ENCODE data around the gene CBX4. TPM values are rescaled to one million over a fixed set of nuclear protein-coding genes. Genes with fewer than 3 reads are reported as not detected.
A peak's percentile ranks its signal among the peaks of the same experiment; 100 is the strongest.
"Not testable (repeated sequence)": the region's sequence is repeated elsewhere in the genome, so short reads cannot be mapped to it uniquely, and the experiment has no call there.

The CBX4 gene
- total RNA-seq, 1 donor from 2014 or later, result 16.9 TPM

DNA sequence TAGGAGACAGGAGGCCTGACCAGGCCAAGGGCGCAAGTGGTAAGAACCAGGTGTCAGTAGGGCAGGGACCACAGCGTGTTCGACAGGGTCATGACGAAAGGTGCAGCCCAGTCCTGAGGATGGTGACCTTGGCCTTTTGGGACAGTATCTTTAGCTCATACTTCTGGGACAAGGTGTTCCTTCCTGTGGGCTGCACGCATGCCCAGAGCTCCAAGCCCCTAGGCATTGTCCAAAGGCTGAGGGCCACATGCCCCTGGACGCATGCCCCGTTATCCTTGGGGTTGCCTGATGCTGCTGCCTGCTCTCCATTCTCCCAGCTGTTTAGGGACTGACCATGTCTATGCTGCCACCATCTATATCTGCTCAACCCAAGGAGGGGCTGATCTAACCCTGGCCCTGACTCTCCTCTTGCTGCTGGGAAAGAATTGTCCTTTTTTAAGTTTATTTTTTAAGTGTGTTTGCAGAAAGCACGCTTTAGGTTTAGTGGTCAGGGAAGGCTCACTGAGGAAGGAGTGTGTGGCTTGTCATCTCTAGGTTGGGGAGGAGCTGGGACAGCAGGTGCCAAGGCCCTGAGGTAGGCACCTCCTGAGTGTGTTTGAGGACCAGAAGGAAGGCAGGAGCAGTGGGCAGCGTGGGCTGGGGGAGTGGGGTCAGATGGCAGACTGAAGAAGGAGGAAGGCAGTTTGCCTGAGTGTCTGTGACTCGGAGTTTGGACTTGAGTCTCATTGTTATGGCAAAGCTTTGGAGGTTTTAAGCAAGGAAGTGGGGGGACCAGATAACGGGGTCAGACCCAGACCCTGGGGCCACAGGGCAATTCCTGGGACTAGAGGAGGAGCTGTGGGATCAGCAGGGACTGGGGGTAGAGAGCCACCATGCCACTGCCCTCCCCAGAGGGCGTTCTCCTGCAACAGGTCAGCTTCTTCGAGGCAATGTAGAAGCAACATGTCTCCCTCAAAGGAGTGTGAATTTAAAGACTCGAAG is 15.1 kb upstream of the CBX4 start:
- Histone ChIP-seq H3K27ac (ENCODE audit: low read depth, low read length) (no peak overlapping the region), H3K4me2 (ENCODE audit: low read length) (no peak overlapping the region), H3K9me3 (ENCODE audit: insufficient read depth, low read depth, low read length) (no peaks in the 10 kb centered on the region), H4K20me1 (ENCODE audit: insufficient read depth, low read length) (no peaks in the 10 kb centered on the region), H3K4me1 (ENCODE audit: insufficient read depth, low read length) (peaks cover 16% of the 10 kb centered on the region), H3K36me3 (ENCODE audit: insufficient read depth, low read length) (no peaks in the 10 kb centered on the region), H3K9ac (ENCODE audit: low read length) (no peak overlapping the region), H3K79me2 (ENCODE audit: insufficient read depth, low read length) (no peaks in the 10 kb centered on the region), H3K27me3 (ENCODE audit: insufficient read depth, low read length) (no peaks in the 10 kb centered on the region), H3K4me3 (ENCODE audit: insufficient read depth, low read depth, low read length) (no peak overlapping the region), H2AFZ (ENCODE audit: low read depth, low read length) (no peak overlapping the region)
- FAIRE-seq (no peak), DNase-seq (ENCODE audit: low read depth) (no peak)
- H3K36me3 Mint-ChIP-seq (ENCODE audit: low read depth, unreplicated experiment), result peaks cover 2% of the 10 kb centered on the region
- peaks cover 39% of the 10 kb centered on the region for H3K27me3 Mint-ChIP-seq (ENCODE audit: low read depth, unreplicated experiment)
- H3K9me3 Mint-ChIP-seq (ENCODE audit: unreplicated experiment), result peaks cover 2% of the 10 kb centered on the region
- H3K27ac Mint-ChIP-seq (ENCODE audit: unreplicated experiment), result peak overlapping the region; percentile 83
- H3K4me1 Mint-ChIP-seq (ENCODE audit: low read depth, unreplicated experiment), result peaks cover 9% of the 10 kb centered on the region
- no peak overlapping the region for H3K4me3 Mint-ChIP-seq (ENCODE audit: unreplicated experiment)
- no peak for TF ChIP-seq EZH2 (IDR thresholded peaks at IDR 0.05; ENCODE audit: insufficient read depth, low read length)
- TF ChIP-seq, protein P1, sequence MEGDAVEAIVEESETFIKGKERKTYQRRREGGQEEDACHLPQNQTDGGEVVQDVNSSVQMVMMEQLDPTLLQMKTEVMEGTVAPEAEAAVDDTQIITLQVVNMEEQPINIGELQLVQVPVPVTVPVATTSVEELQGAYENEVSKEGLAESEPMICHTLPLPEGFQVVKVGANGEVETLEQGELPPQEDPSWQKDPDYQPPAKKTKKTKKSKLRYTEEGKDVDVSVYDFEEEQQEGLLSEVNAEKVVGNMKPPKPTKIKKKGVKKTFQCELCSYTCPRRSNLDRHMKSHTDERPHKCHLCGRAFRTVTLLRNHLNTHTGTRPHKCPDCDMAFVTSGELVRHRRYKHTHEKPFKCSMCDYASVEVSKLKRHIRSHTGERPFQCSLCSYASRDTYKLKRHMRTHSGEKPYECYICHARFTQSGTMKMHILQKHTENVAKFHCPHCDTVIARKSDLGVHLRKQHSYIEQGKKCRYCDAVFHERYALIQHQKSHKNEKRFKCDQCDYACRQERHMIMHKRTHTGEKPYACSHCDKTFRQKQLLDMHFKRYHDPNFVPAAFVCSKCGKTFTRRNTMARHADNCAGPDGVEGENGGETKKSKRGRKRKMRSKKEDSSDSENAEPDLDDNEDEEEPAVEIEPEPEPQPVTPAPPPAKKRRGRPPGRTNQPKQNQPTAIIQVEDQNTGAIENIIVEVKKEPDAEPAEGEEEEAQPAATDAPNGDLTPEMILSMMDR (IDR thresholded peaks at IDR 0.05; ENCODE audit: insufficient read depth, low read depth, low read length), result no peak

DNA sequence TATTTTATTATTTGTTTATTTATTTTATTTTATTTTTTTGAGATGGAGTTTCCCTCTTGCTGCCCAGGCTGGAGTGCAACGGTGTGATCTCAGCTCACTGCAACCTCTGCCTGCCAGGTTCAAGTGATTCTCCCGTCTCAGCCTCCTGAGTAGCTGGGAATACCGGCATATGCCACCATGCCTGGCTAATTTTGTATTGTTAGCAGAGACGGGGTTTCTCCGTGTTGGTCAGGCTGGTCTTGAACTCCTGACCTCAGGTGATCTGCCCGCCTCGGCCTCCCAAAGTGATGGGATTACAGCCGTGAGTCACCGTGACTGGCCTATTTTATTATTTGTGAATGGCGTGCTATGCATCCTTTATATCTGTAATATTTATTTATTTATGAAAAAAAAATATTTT is 13.9 kb upstream of the CBX4 start:
- H3K4me3 Mint-ChIP-seq (ENCODE audit: unreplicated experiment); FAIRE-seq; H3K9ac ChIP-seq (ENCODE audit: low read length); H3K36me3 ChIP-seq (ENCODE audit: insufficient read depth, low read length); DNase-seq (ENCODE audit: low read depth); H4K20me1 ChIP-seq (ENCODE audit: insufficient read depth, low read length); H3K36me3 Mint-ChIP-seq (ENCODE audit: low read depth, unreplicated experiment); H3K79me2 ChIP-seq (ENCODE audit: insufficient read depth, low read length); H3K27me3 ChIP-seq (ENCODE audit: insufficient read depth, low read length); H3K9me3 Mint-ChIP-seq (ENCODE audit: unreplicated experiment); H3K27ac ChIP-seq (ENCODE audit: low read depth, low read length); H3K9me3 ChIP-seq (ENCODE audit: insufficient read depth, low read depth, low read length); H3K4me3 ChIP-seq (ENCODE audit: insufficient read depth, low read depth, low read length); H3K27ac Mint-ChIP-seq (ENCODE audit: unreplicated experiment); H3K4me1 Mint-ChIP-seq (ENCODE audit: low read depth, unreplicated experiment): not testable (repeated sequence)
- Histone ChIP-seq H3K4me1 (ENCODE audit: insufficient read depth, low read length) (peaks cover 16% of the 10 kb centered on the region), H2AFZ (ENCODE audit: low read depth, low read length) (peak overlapping the region; percentile 57), H3K4me2 (ENCODE audit: low read length) (peak overlapping the region; percentile 69)
- H3K27me3 Mint-ChIP-seq (ENCODE audit: low read depth, unreplicated experiment), result peaks cover 43% of the 10 kb centered on the region

DNA sequence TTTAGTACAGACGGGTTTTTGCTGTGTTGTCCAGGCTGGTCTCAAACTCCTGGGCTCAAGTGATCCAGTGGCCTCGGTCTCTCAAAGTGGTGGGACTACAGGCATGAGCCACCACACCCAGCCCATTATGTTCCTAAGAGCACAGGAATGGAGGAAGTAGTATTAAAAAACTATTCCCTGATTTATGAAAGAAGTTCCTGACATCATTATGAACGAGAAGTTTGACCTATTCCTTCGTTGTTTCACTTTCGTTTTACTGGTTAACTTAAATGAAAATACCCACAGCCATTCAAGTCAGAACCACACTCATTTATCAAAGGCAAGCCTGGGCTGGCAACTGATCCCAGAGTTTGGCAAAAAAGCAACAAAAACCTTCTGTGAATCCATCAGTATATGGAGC is 13.5 kb upstream of the CBX4 start:
- no peak for TF ChIP-seq EZH2 (IDR thresholded peaks at IDR 0.05; ENCODE audit: insufficient read depth, low read length)
- TF ChIP-seq, protein P1 (IDR thresholded peaks at IDR 0.05; ENCODE audit: insufficient read depth, low read depth, low read length), result no peak
- Mint-ChIP-seq H3K27me3 (ENCODE audit: low read depth, unreplicated experiment) (peaks cover 43% of the 10 kb centered on the region), H3K4me3 (ENCODE audit: unreplicated experiment) (no peak overlapping the region), H3K36me3 (ENCODE audit: low read depth, unreplicated experiment) (peaks cover 2% of the 10 kb centered on the region), H3K9me3 (ENCODE audit: unreplicated experiment) (peaks cover 2% of the 10 kb centered on the region), H3K4me1 (ENCODE audit: low read depth, unreplicated experiment) (peaks cover 9% of the 10 kb centered on the region), H3K27ac (ENCODE audit: unreplicated experiment) (no peak overlapping the region)
- H3K9me3 ChIP-seq (ENCODE audit: insufficient read depth, low read depth, low read length), result no peaks in the 10 kb centered on the region
- H3K4me3 ChIP-seq (ENCODE audit: insufficient read depth, low read depth, low read length), result peak overlapping the region; percentile 35
- H3K36me3 ChIP-seq (ENCODE audit: insufficient read depth, low read length), result no peaks in the 10 kb centered on the region
- no peaks in the 10 kb centered on the region for H4K20me1 ChIP-seq (ENCODE audit: insufficient read depth, low read length)
- H3K4me2 ChIP-seq (ENCODE audit: low read length), result peak overlapping the region; percentile 69
- FAIRE-seq (no peak), DNase-seq (ENCODE audit: low read depth) (peak; percentile 76)
- no peaks in the 10 kb centered on the region for H3K27me3 ChIP-seq (ENCODE audit: insufficient read depth, low read length)
- H3K4me1 ChIP-seq (ENCODE audit: insufficient read depth, low read length), result peaks cover 16% of the 10 kb centered on the region
- H3K79me2 ChIP-seq (ENCODE audit: insufficient read depth, low read length), result no peaks in the 10 kb centered on the region
- H3K27ac ChIP-seq (ENCODE audit: low read depth, low read length), result peak overlapping the region; percentile 4
- peak overlapping the region; percentile 38 for H3K9ac ChIP-seq (ENCODE audit: low read length)
- H2AFZ ChIP-seq (ENCODE audit: low read depth, low read length), result peak overlapping the region; percentile 57
